GOT3 (cell line): ENCODE results near the gene SRRM2.
"Not testable (repeated sequence)": the region's sequence is repeated elsewhere in the genome, so short reads cannot be mapped to it uniquely, and the experiment has no call there.

Source experiments
- DNase-seq: peaks from one replicate; lab custom pipeline; 2025; ENCODE audit warnings: mixed read lengths; lab: John Stamatoyannopoulos, UW

Gene SRRM2

DNA sequence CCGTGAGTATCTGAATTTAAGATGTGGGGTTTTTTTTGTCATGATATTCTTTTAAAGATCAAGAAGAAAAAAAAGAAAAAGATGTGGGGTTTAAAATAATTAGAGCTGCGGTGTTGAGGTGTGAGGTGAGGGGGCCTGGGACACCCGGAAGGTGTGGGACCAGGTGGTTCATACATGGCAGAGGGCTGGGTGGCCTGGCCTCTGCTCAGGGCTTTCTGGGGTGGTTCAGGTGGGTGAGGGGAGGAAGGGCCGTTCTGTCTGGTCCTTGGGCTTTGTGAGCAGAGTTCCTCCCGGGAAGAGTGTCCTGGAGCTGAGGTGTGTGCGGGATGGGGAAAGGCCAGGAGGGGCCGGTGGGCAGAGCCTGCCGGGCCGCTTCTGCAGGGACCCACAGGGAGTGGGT lies 37.4 kb upstream of the SRRM2 start:
- no peak for DNase-seq

DNA sequence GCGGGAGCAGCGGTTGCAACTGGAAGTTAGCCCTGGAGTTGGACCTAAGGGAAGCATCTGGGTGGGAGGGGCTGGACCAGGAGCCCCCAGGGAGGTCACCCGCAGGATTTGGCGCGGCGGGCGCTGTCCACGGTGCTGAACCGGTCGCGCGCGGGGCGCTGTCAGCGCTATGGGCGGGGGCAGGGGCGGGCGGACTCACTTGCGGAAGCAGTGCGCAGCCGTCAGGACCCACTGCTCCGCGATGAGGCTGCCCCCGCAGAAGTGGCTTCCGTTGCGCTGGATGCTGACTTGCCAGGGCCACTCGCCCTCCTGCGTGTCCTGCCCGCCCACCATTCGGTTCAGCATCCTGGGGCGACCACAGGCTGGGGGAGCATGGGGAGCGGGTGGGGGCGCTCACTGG lies 36.9 kb upstream of the SRRM2 start:
- peak; percentile 14 for DNase-seq

DNA sequence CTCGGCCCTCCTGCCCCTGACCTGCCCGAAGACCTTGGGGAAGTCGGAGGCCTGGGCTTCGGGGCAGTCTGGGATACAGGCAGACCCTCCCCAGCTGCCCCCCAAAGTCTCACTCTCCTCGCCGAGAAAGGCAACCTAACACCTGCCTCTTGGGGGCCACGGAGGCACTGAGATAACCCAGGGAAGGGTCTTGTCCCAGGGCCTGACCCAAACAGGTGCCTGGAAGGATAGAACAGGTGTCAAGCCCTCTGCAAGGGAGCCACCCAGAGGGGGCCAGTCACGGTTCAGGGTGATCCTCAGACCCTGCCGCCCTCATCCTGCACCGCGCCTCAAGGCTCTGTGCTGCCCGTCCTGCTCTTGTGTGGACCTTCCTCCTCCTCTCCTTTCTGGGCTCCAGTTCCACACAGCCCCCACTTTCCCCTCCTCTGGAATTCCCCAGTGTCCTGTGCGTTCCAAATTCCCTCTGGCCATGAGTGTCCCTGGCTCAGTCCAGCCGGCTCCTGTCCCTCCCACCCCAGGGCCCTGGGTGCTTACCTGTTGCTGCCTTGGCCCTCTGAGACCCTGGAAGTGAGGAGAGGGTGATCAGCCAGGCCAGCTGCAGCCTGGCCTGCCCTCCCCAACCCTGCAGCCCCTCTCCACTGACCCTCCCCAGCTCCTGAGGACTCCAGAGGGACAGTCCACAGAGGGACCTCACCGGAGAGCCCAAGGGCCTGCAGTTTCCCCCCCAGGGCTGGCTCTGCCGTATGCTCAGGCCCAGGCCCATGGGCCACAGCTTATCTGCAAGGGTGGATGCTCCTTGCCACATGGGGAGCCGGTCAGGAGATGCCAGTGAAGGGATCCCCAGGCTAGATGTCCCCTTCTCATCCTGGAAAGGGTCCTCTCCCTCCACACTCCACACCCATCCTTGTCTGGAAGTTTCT lies 36.2 kb upstream of the SRRM2 start:
- DNase-seq: no peak

DNA sequence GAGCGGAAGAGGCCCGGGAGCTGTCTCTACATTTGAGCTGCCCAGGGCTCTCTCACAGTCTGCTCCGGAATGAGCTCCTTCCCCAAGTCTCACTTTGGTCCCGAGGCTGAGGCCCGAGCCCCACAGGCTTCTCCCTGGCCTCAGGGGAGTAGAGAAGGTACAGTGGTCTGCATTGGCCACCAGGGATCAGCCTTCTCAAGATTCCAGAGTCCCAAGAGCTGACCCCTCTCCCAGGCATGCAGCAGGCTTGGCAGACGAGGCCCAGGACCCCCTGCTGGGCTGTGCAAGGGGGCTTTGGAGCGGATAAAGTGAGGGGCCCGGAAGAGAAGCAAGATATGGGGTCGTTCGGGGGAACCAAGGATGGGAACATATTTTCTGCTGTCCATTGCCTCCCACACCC lies 35.5 kb upstream of the SRRM2 start:
- DNase-seq: no peak

DNA sequence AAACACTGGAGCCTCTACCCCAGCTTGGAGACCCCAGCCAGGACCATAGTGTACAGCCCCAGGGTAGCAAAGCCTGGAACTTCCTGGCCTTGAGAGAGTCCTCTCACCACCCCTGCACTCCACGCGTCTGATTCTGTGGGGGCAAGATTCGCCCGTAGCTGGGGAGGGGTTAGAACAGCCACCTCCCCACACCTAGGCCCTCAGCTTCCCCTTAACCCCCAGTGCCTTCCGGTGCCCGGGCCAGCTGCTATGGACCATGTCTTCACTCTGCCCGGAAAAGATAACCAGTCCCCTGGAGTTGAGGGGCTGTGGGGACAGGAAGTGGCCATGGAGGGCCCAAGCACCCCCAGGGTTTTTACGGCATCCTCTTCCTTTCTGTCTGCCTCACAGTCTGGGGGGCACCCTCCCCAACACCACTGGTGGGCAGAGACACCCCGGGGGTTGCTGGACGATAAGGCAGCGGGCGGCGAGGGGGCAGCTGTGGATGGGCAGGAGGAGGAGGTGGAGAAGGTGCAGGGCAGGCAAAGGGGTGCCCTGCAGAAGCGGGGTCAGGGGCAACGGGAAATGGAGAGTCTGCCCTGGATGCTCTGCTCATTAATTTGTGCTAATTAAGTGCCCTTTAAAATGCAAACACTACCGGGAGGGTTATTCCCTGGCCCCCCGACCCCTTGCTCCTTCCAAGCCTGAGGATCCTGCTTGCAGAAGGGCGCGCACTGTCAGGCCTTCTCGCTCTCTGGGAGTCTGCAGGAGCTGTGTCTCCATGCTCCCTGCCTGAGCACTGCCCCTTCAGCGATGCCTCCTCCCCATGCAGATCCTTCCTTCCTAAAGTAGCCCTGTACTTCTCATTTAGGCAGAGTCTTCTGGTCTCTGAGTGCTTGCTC lies 34.8 kb upstream of the SRRM2 start:
- no peak for DNase-seq

DNA sequence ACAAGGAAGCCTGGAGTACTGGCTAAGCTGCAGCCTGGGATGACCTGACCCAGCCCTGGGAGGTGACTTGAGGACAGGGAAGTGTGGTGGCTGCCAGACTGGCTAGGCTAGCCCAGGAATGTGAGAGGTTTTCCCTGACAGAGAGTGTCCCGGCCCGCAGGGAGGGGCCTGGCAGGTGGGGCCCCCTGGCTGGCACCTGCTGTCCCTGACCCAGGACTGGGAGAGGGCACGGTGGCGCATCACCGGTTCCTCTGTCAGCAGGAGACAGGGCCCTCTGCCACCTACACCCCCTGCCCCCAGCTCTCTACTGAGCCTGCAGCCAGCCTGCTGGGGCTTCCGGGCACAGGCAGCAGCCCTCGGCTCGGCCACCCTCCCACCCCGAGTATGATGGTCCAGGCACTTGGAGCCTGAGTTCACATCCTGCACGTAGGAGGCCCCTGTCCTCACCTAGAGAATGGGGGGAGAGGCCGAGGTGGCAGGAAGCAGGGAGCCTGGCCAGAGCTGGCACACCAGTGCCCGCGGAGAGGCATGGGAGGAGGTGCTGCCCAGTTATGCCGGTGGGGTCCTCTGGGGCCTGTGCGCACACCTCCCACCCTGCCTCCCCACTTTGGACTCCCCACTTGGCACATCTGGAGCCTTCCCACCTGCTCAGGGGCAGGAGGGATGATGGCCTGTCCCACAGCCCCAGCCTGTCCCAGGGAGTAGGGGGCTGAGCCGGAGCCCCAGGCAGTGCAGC lies 32.9 kb upstream of the SRRM2 start:
- no peak for DNase-seq

DNA sequence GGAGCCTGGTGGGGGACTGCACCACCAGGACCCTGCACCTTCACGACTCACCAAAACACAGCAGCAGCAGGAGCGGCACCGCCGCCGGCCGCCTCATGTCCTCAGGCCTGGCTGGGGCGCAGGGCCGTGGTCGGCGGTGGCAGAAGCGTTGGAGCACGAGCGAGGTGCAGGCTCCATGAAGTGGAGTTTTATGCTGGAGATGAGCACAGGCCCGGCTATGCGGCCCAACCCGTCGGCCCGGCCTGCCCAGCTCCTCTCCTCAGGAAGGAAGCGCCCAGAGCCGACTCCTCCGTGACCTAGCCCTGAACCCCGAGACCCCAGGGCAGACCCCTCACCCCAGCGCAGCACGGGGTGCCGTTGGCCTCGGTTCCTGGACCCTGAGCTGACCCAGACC lies 32.4 kb upstream of the SRRM2 start, which contains the start of gene PRSS27:
TSS of gene PRSS27 (minus strand) at position 161 of the 394 bp plus-strand sequence. CDS start at position 97, 64 bp downstream.
- DNase-seq: no peak

DNA sequence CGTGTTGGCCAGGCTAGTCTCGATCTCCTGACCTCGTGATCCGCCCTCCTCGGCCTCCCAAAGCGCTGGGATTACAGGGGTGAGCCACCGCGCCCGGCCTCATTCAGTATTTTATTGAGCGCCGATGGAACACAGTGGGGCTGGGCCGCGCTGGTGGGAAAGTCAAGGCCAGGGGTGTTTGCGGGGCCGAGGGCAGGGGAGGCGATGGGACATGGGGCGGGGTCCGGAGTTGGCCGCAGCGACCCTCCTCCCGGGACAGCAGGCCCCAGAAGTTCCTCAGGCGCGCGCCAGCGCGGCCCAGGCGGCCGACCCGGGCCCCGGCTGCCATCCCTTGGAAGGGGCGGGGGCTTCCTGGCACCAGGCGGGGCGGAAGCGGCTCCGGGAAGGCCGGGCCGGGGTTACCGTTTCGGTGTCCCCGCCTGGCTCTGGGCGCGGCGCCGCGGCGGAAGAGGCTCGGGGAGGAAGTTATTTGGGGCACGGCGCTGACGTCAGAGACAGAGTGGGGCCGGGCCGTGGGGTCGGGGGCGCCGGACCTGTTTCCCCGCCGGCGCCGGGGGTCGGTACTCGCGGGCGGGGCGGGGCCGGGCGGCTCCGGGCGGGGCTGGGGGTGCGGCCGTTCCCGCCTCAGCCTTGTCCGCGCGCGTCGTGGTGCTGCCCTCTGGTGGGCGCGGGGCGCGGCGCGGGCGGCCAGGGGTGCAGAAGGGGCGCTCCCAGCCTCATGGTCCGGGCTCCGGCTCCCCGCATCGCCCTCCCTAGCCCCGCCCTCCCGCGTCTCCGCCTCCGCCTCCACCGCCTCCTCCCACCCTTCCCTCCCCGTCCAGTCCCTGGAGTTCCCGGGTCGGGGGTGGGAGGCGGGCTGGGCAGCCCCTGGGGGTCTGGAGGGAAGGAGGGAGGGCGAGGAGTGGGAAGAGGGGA lies 31.5 kb upstream of the SRRM2 start:
- peak; percentile 78 for DNase-seq

DNA sequence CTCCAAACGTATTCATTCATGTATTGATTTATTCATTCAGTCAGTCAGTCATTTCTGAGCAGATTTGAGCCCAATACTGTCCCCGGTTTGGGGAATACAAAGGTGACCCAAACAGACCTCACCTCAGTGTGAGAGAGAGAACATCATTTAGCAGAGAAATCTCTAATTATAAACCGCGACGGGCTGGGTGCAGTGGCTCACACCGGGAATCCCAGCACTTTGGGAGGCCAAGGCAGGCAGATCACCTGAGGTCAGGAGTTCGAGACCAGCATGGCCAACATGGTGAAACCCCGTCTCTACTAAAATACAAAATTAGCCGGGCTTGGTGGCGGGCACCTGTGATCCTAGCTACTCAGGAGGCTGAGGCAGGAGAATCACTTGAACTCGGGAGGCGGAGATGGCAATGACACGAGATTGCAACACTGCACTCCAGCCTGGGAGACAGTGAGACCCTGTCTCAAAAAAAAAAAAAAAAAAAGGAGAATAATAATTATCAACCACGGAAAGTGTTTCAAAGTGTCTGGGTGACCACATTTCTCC lies 30.7 kb upstream of the SRRM2 start:
- not testable (repeated sequence) for DNase-seq

DNA sequence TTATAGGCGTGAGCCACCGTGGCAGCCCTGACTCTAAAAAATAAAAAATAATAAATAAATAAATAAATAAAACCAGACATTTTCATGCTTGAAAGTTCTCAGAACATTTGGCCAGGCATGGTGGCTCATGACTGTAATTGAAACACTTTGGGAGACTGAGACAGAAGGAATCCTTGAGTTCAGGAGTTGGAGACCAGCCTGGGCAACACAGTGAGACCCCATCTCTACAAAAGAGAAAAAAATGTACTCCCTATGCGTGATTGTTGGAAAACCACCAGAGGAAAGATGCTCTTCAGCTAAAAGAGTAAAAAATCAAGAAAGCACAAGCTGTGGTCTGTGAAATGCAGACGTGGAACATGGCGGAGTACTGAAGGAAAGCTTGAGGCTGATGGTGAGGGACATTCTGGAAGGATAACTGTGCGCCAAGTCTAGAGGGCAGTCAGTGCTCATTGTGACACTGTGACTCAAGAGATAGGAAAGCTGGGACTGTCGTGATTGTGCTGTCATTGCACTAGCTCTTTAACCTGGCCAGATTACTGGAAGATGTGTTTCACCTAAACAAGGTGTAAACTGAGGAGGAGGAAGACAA lies 28.3 kb upstream of the SRRM2 start:
- no peak for DNase-seq

DNA sequence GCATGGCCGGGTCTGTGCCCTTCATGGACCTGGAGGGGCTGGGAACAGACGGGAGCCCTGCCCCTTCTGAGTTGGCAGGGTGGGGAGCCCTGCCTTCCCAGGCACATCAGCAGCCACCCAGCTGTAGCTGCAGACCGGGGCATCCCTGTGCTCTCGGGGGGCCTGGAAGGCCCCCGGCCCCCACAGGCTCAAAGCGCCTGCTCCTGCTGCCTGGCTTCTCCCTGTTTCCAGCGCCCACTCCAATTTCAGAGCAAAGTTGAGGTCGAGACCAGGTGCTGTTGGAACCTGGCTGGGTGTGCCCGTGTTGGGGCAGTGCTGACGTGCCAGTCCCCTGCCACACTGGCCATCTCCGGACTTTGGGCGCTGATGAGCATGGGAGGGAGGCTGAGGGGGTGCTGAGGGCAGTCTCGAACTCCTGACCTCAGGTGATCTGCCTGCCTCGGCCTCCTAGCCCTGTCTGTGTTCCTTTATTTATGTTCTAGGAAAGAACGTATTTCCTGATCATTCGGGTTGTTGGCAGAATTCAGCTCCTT lies 27.6 kb upstream of the SRRM2 start:
- no peak for DNase-seq

DNA sequence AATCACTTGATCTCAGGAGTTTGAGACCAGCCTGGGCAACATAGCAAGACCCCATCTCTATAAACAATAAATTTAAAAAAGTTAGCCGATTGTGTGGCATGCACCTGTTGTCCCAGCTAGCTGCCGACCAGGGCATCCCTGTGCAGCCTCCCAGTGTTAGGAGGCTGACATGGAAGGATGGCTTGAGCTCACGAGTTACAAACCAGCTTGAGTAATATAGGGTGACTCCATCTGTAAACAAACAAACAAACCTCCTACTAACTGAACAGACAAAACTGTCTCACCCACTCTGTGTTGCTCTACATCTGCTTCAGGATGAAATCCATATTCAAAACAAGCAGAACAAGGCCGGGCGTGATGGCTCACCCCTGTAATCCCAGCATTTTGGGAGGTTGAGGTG lies 25.5 kb upstream of the SRRM2 start:
- no peak for DNase-seq

DNA sequence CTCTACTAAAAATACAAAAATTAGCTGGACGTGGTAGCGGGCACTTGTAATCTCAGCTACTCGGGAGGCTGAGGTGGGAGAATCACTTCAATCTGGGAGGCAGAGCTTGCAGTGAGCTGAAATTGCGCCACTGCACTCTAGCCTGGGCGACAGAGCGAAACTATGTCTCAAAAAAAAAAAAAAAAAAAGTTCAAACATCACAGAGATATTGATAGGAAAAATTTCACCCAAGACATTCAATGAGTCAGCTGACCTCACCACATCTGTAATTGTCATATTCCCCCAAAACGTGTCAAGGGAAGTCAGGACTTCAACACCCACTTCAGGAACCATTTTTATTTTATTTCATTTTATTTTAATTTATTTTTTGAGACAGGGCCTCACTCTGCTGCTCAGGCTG lies 24.4 kb upstream of the SRRM2 start:
- DNase-seq: no peak

DNA sequence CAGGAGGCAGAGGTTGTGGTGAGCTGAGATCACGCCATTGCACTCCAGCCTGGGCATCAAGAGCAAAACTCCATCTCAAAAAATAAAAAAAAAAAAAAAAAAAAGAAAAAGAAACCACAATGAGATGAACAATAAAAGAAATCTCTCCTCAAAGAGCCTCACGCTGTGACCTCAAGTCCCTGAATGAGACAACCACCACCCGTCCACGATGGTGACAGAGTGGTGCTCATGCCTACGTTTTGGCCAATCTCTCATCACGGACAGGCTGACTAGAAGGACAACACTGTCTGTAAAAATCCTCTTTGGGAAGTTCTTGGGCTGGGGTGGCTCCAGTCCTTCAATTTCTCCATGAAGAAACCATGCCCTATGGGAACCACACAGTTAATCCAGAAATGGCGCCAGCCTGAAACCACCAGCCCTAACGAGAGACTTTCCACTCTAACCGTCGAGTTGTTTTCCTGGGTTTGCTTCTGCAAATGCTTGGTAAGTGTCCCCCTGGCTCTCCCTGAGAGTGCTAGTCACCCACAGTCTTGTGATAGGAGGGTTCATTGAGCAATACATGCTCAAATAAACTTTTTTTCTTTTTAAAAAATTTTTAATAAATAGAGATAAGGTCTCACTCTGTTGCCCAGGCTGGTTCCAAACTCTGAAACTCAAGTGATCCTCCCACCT lies 17.5 kb upstream of the SRRM2 start:
- no peak for DNase-seq

DNA sequence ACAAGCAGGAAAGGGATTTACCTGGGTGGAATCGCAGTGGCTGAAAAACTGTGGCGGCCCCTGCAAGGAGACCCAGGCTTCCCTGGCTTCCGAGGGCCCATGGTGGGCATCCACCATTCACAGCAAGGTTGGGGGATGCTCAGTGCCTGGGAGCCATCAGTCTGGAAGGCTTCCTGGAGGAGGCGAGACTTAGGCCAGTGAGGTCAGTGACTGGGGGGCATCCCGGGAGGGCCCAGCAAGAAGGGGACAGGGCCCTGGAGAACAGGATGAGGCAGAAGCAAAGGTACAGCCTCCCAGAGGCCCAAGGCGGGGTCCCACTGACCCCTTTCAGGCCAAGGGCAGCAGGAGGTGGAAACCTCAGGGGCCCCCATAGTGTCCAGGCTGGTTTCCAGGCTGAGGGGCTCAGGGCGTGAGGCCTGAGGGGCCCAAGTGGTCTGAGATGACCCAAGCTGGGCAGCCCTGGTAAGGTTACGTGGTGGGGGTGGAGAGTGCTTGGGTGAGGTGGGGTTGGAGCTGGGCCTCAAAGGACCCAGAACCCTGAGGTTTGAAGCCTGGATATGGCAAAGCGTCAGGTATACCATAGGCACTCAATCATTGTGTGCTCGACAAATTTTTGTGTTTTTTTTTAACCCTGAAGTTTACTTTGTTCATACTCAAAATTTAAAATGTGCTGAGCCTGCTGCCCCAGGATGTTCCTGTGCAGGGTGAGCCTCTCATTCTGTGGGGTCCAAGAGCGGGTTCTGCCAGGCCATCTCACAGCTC lies 15.8 kb upstream of the SRRM2 start:
- DNase-seq: no peak

DNA sequence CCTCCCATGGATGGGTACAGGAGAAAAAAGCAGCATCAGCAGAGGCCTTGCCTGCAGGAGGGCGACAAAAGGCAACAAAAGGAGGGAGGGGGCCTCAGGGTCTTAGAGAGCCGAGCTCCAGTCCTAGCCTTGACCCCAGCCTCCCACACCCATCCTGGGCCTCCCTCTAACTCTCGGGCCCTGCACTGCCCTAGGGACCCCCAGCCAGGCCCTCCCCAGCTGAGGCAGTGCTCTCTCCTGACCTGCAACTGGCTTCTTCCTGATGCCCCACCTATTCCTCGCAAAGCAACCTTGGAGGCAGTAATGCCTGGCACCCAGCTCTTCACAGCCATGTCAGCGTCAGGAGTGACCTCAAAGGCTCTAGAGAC lies 15.2 kb upstream of the SRRM2 start:
- DNase-seq: no peak

DNA sequence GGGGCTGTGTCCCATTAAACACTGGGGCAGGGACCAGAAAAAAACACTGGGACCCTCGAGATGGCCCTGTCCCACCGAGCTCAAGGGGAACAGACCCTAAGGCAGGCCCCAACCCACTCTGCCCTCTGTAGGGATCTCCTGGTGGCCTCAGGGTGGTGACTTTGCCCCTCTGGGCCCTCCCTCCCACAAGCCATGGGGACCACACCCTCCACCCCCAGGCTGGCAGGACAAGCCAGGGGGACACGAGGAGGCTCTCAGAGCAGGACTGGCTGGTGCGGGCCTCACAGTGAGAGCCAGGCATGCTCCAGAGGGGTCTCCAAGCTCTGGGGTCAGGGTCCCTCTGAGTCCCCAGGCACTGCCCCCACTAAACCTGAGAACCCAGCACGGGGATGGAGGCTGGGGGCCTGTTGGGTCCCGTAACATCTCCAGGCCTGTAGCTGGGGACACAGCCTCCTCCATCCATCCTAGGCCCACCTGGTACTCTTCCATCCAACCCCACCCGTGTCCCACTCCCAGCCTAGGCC lies 14.5 kb upstream of the SRRM2 start:
- no peak for DNase-seq

DNA sequence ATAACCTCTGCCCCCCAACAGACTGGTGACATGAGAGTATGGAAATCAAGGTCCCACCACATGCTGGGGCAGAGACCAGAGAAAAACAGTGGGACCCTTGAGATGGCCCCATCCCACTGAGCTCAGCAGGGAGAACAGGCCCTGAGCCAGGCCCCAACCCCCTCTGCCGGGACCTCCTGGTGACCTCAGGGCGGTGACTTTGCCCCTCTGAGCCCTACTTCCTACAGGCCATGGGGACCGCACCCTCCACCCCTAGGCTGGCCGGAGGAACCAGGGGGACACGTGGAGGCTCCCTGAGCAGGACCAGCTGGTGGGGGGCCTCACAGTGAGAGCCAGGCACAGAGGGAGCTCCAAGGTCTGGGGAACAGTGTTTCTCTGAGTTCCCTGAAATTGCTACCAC lies 13.8 kb upstream of the SRRM2 start:
- DNase-seq: no peak
